ENCODE data around the gene DVL1.

Gene DVL1

GRCh38 chr1:1309251-1310108 lies 39.7 kb downstream of the DVL1 start:
- peak; percentile 69 for DNase-seq

GRCh38 chr1:1308756-1309250 lies 40.4 kb downstream of the DVL1 start:
- no peak for DNase-seq

- peak; percentile 96 for DNase-seq
Measured at GRCh38 chr1:1307923-1308755, 41.1 kb downstream of the DVL1 start, which contains the start of the genes ACAP3 and PUSL1. ACAP3 (minus strand) TSS chr1:1307930; CDS start chr1:1307815, 115 bp downstream. PUSL1 (plus strand) TSS chr1:1308597; CDS start chr1:1308644, 47 bp downstream.

- DNase-seq = peak; percentile 53
Measured at GRCh38 chr1:1307261-1307922, 41.8 kb downstream of the DVL1 start.

- DNase-seq = no peak
Measured at GRCh38 chr1:1306661-1307260, 42.5 kb downstream of the DVL1 start.

GRCh38 chr1:1306070-1306660 lies 43.1 kb downstream of the DVL1 start:
- DNase-seq = peak; percentile 79

- DNase-seq = peak; percentile 96
Measured at GRCh38 chr1:1305300-1306069, 43.7 kb downstream of the DVL1 start.

GRCh38 chr1:1304331-1305299 lies 44.6 kb downstream of the DVL1 start:
- peak; percentile 99 for DNase-seq

- peak; percentile 61 for DNase-seq
Measured at GRCh38 chr1:1303736-1304135, 45.5 kb downstream of the DVL1 start.

GRCh38 chr1:1302951-1303509 lies 46.2 kb downstream of the DVL1 start:
- peak; percentile 83 for DNase-seq

- DNase-seq = peak; percentile 46
Measured at GRCh38 chr1:1302006-1302430, 47.2 kb downstream of the DVL1 start.

- DNase-seq = no peak
Measured at GRCh38 chr1:1300352-1300739, 48.9 kb downstream of the DVL1 start.

- peak; percentile 69 for DNase-seq
Measured at GRCh38 chr1:1299686-1300351, 49.4 kb downstream of the DVL1 start.

- DNase-seq = peak; percentile 97
Measured at GRCh38 chr1:1298861-1299685, 50.1 kb downstream of the DVL1 start.

GRCh38 chr1:1297802-1298424 lies 51.3 kb downstream of the DVL1 start:
- DNase-seq = no peak

GRCh38 chr1:1296070-1297061 lies 52.9 kb downstream of the DVL1 start:
- DNase-seq = no peak

Data from NCI-H82 (cell line).